HG03175 (cell line): Measurements from ENCODE around the gene CNN2.

ENCODE experiments used
- ATAC-seq: cut with Tn5 transposase; IDR thresholded peaks from one replicate; pipeline ENCODE4 v1.9.1; 2021; ENCODE audit warnings: mild to moderate bottlenecking, moderate library complexity; ENCODE audit not compliant: unreplicated experiment

CNN2 gene

GRCh38 chr19:995051-995827, 31.2 kb upstream of the CNN2 start:
- no peak for ATAC-seq

- no peak for ATAC-seq
Measured at GRCh38 chr19:996051-996838, 30.2 kb upstream of the CNN2 start.

- ATAC-seq: no peak
Measured at GRCh38 chr19:998064-998463, 28.3 kb upstream of the CNN2 start.

- no peak for ATAC-seq
Measured at GRCh38 chr19:999379-999719, 27.1 kb upstream of the CNN2 start.

GRCh38 chr19:1000095-1000494, 26.3 kb upstream of the CNN2 start, which contains the start of gene GRIN3B:
GRIN3B (plus strand) TSS chr19:1000419; CDS start chr19:1000438, 19 bp downstream.
- ATAC-seq: no peak

- no peak for ATAC-seq
Measured at GRCh38 chr19:1000591-1001537, 25.5 kb upstream of the CNN2 start.

- no peak for ATAC-seq
Measured at GRCh38 chr19:1001538-1002166, 24.8 kb upstream of the CNN2 start.

- ATAC-seq: no peak
Measured at GRCh38 chr19:1002600-1002999, 23.8 kb upstream of the CNN2 start.

GRCh38 chr19:1003283-1003682, 23.1 kb upstream of the CNN2 start:
- no peak for ATAC-seq

- no peak for ATAC-seq
Measured at GRCh38 chr19:1004204-1004802, 22.1 kb upstream of the CNN2 start.

- ATAC-seq: no peak
Measured at GRCh38 chr19:1004803-1005664, 21.4 kb upstream of the CNN2 start.

- no peak for ATAC-seq
Measured at GRCh38 chr19:1006711-1007398, 19.6 kb upstream of the CNN2 start.

- no peak for ATAC-seq
Measured at GRCh38 chr19:1007399-1008251, 18.8 kb upstream of the CNN2 start.

- no peak for ATAC-seq
Measured at GRCh38 chr19:1008268-1009040, 18.0 kb upstream of the CNN2 start.

- no peak for ATAC-seq
Measured at GRCh38 chr19:1009041-1009980, 17.1 kb upstream of the CNN2 start.

GRCh38 chr19:1009981-1010538, 16.3 kb upstream of the CNN2 start:
- ATAC-seq: no peak
